ENCODE data around the gene VGLL4.

GRCh38 chr3:11547498-11547897, 96.2 kb downstream of the VGLL4 start:
- TF ChIP-seq CTCF (IDR thresholded peaks at IDR 0.05) (no peak), POLR2AphosphoS5 (IDR thresholded peaks at IDR 0.05) (no peak), POLR2A (IDR thresholded peaks at IDR 0.05) (no peak)

Measured in prostate gland (tissue), 2 donors.